Upper lobe of left lung (tissue), 4 donors: ENCODE results near the gene FNDC5.

Experiments
- EP300 ChIP-seq, 4 donors: sonication (generic); formaldehyde crosslinking; IDR thresholded peaks; one replicate each; pipeline ENCODE4 v1.5.1; 2017; ENCODE audit warnings: antibody characterized with exemption in 4 of 4, control low read depth in 2 of 4
- POLR2A ChIP-seq, 4 donors: fragments of 450-650 bp; IDR thresholded peaks; one replicate each; pipeline ENCODE4 v1.5.1; 2016 to 2017; ENCODE audit warnings: antibody characterized with exemption in 4 of 4, mild to moderate bottlenecking in 2 of 4
- TF ChIP-seq, protein P1 (sequence below), 6 experiments: fragments of 450-650 bp in 4 of 6; fragments of 200-600 bp in 2 of 6; sonication (generic) in 2 of 6; IDR thresholded peaks; one replicate each; pipeline ENCODE4 v1.5.1; 2016 to 2019; ENCODE audit warnings: antibody characterized with exemption in 6 of 6

DNA sequence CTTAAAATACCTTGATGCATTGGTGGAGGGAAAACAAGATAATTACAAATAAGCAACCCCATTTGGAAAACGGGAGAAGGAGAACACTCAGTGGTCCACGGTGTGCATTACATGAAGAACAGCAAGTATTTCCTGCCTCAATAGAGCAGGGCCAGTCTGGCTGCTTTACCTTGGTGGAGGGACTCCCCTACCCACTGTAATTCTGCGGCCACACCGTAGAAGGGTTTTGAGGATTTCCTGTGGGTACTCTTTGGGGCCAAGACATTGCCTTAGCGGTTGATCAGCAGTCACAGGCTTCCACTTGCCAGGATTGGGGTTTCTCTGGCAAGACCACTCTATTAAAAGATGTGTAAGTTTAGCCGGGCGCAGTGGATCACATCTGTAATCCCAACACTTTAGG lies 46.8 kb upstream of the FNDC5 start:
- TF ChIP-seq POLR2A (IDR thresholded peaks at IDR 0.05) (no peak), EP300 (IDR thresholded peaks at IDR 0.05) (no peak)
- TF ChIP-seq, protein P1, sequence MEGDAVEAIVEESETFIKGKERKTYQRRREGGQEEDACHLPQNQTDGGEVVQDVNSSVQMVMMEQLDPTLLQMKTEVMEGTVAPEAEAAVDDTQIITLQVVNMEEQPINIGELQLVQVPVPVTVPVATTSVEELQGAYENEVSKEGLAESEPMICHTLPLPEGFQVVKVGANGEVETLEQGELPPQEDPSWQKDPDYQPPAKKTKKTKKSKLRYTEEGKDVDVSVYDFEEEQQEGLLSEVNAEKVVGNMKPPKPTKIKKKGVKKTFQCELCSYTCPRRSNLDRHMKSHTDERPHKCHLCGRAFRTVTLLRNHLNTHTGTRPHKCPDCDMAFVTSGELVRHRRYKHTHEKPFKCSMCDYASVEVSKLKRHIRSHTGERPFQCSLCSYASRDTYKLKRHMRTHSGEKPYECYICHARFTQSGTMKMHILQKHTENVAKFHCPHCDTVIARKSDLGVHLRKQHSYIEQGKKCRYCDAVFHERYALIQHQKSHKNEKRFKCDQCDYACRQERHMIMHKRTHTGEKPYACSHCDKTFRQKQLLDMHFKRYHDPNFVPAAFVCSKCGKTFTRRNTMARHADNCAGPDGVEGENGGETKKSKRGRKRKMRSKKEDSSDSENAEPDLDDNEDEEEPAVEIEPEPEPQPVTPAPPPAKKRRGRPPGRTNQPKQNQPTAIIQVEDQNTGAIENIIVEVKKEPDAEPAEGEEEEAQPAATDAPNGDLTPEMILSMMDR (IDR thresholded peaks at IDR 0.05), result no peak
